22Rv1 (cell line): ENCODE measurements around the gene B9D1.

Experiments used
- CTCF ChIP-seq: fragments of 450-650 bp; IDR thresholded peaks from 2 replicates; pipeline ENCODE4 v1.5.1; 2017; ENCODE audit warnings: mild to moderate bottlenecking
- ZFX ChIP-seq: fragments of 450-650 bp; IDR thresholded peaks from 2 replicates; pipeline ENCODE4 v1.6.1; 2017; ENCODE audit warnings: antibody characterized with exemption, borderline replicate concordance

- TF ChIP-seq CTCF (no peak), ZFX (no peak)
Measured at GRCh38 chr17:19329839-19330238, 32.7 kb downstream of the B9D1 start.
